SK-N-SH treated with all-trans-retinoic acid at 6 μM for 48 hours (cell line): ENCODE data around the gene ABL2.

Experiments used
- ATAC-seq: fragments of 200-7000 bp; cut with Tn5 transposase; 3 replicates; pipeline ENCODE4 v1.9.1; 2020; ENCODE audit warnings: mild to moderate bottlenecking, moderate library complexity
- ARNTL ChIP-seq: fragments of 450-650 bp; formaldehyde crosslinking; IDR thresholded peaks from 2 replicates; pipeline ENCODE4 v1.5.0; 2020; ENCODE audit warnings: low read depth, mild to moderate bottlenecking, moderate library complexity, borderline replicate concordance
- BACH2 ChIP-seq: fragments of 250-450 bp; sonication (Bioruptor Pico); IDR thresholded peaks from 2 replicates; pipeline ENCODE4 v1.9.0; 2021; ENCODE audit warnings: mild to moderate bottlenecking, borderline replicate concordance
- CREB5 ChIP-seq: fragments of 250-450 bp; sonication (Bioruptor Pico); IDR thresholded peaks from 2 replicates; pipeline ENCODE4 v1.5.1; 2020; ENCODE audit warnings: low read depth, mild to moderate bottlenecking, moderate library complexity
- CSDC2 ChIP-seq: fragments of 250-450 bp; sonication (Bioruptor Pico); IDR thresholded peaks from 2 replicates; pipeline ENCODE4 v1.5.0; 2020; ENCODE audit warnings: mild to moderate bottlenecking, moderate library complexity
- ESRRG ChIP-seq: fragments of 250-450 bp; sonication (Bioruptor Pico); IDR thresholded peaks from 2 replicates; pipeline ENCODE4 v1.6.1; 2021; ENCODE audit warnings: mild to moderate bottlenecking
- ISL1 ChIP-seq: fragments of 250-450 bp; sonication (Bioruptor Pico); IDR thresholded peaks from 2 replicates; pipeline ENCODE4 v2.1.2; 2022; ENCODE audit warnings: mild to moderate bottlenecking, moderate library complexity
- OSR1 ChIP-seq: fragments of 250-450 bp; sonication (Bioruptor Pico); IDR thresholded peaks from 2 replicates; pipeline ENCODE4 v1.8.0; 2022; ENCODE audit warnings: moderate library complexity, mild to moderate bottlenecking, inconsistent platforms
- PATZ1 ChIP-seq: fragments of 250-450 bp; sonication (Bioruptor Pico); IDR thresholded peaks from 2 replicates; pipeline ENCODE4 v1.8.0; 2020; ENCODE audit warnings: mild to moderate bottlenecking, moderate library complexity, borderline replicate concordance
- POU6F1 ChIP-seq: fragments of 250-450 bp; sonication (Bioruptor Pico); IDR thresholded peaks from 2 replicates; pipeline ENCODE4 v1.8.0; 2021; ENCODE audit warnings: low read depth, mild to moderate bottlenecking, moderate library complexity, borderline replicate concordance
- PPARA ChIP-seq: fragments of 250-450 bp; sonication (Bioruptor Pico); IDR thresholded peaks from 2 replicates; pipeline ENCODE4 v1.5.0; 2020; ENCODE audit warnings: mild to moderate bottlenecking, borderline replicate concordance
- RARB ChIP-seq: fragments of 250-450 bp; sonication (Bioruptor Pico); IDR thresholded peaks from 2 replicates; pipeline ENCODE4 v1.8.0; 2021; ENCODE audit warnings: mild to moderate bottlenecking, moderate library complexity
- SNAI2 ChIP-seq: fragments of 250-450 bp; sonication (Bioruptor Pico); IDR thresholded peaks from 2 replicates; pipeline ENCODE4 v1.5.0; 2020; ENCODE audit warnings: mild to moderate bottlenecking, moderate library complexity
- TCF4 ChIP-seq: fragments of 250-450 bp; sonication (Bioruptor Pico); IDR thresholded peaks from 2 replicates; pipeline ENCODE4 v1.8.0; 2021; ENCODE audit warnings: mild to moderate bottlenecking, moderate library complexity, borderline replicate concordance
- TOX ChIP-seq: fragments of 250-450 bp; sonication (Bioruptor Pico); IDR thresholded peaks from 2 replicates; pipeline ENCODE4 v1.8.0; 2021; ENCODE audit warnings: mild to moderate bottlenecking, moderate library complexity, borderline replicate concordance
- TSHZ2 ChIP-seq: fragments of 250-450 bp; sonication (Bioruptor Pico); IDR thresholded peaks from 2 replicates; pipeline ENCODE4 v1.5.0; 2020; ENCODE audit warnings: mild to moderate bottlenecking, moderate library complexity
- ZC3H10 ChIP-seq: fragments of 250-450 bp; sonication (Bioruptor Pico); IDR thresholded peaks from 2 replicates; pipeline ENCODE4 v1.5.1; 2021; ENCODE audit warnings: mild to moderate bottlenecking, moderate library complexity
- ZFP3 ChIP-seq: fragments of 250-450 bp; sonication (Bioruptor Pico); IDR thresholded peaks from 2 replicates; pipeline ENCODE4 v1.5.0; 2020; ENCODE audit warnings: mild to moderate bottlenecking, moderate library complexity
- ZFP30 ChIP-seq: fragments of 450-650 bp; formaldehyde crosslinking; IDR thresholded peaks from 2 replicates; pipeline ENCODE4 v1.5.0; 2022; ENCODE audit warnings: mild to moderate bottlenecking, moderate library complexity
- ZNF565 ChIP-seq: fragments of 450-650 bp; formaldehyde crosslinking; conservative IDR thresholded peaks from 2 replicates; pipeline ENCODE4 v1.5.0; 2020; ENCODE audit warnings: low read depth, mild to moderate bottlenecking, moderate library complexity
- ZNF70 ChIP-seq: fragments of 450-650 bp; formaldehyde crosslinking; IDR thresholded peaks from 2 replicates; pipeline ENCODE4 v1.5.0; 2020; ENCODE audit warnings: mild to moderate bottlenecking, moderate library complexity
- ZNF8 ChIP-seq: fragments of 450-650 bp; formaldehyde crosslinking; IDR thresholded peaks from 2 replicates; pipeline ENCODE4 v1.5.0; 2020; ENCODE audit warnings: mild to moderate bottlenecking, moderate library complexity

The ABL2 gene

GRCh38 chr1:179194068-179194537 is 35.4 kb downstream of the ABL2 start:
- TF ChIP-seq ZFP3: no peak
- TF ChIP-seq PATZ1: no peak
- no peak for TF ChIP-seq CREB5 (CRISPR knock-in tag)
- no peak for TF ChIP-seq POU6F1
- TF ChIP-seq ZNF565 (CRISPR knock-in tag): no peak
- no peak for TF ChIP-seq ZNF8 (CRISPR knock-in tag)
- no peak for TF ChIP-seq ZC3H10 (CRISPR knock-in tag)
- no peak for TF ChIP-seq TOX (CRISPR knock-in tag)
- TF ChIP-seq SNAI2 (CRISPR knock-in tag): no peak
- TF ChIP-seq RARB (CRISPR knock-in tag): no peak
- no peak for TF ChIP-seq TSHZ2 (CRISPR knock-in tag)
- TF ChIP-seq ZNF70 (CRISPR knock-in tag): no peak
- TF ChIP-seq ZFP30 (CRISPR knock-in tag): no peak
- TF ChIP-seq BACH2 (CRISPR knock-in tag): no peak
- TF ChIP-seq PPARA (CRISPR knock-in tag): no peak
- TF ChIP-seq OSR1: no peak
- no peak for TF ChIP-seq CSDC2 (CRISPR knock-in tag)
- ATAC-seq: no peak

- TF ChIP-seq TCF4 (no peak), ARNTL (CRISPR knock-in tag) (no peak), ESRRG (CRISPR knock-in tag) (no peak), CREB5 (CRISPR knock-in tag) (no peak), ZFP3 (no peak), ZNF70 (CRISPR knock-in tag) (no peak), ISL1 (CRISPR knock-in tag) (no peak)
- TF ChIP-seq, all 23 proteins: peak for 0
- ATAC-seq: no peak
These were observed 38.6 kb downstream of the ABL2 start for GRCh38 chr1:179190861-179191260.

- TF ChIP-seq TSHZ2 (CRISPR knock-in tag) (no peak), TOX (CRISPR knock-in tag) (no peak), PATZ1 (no peak), ESRRG (CRISPR knock-in tag) (no peak), RARB (CRISPR knock-in tag) (no peak)
- ATAC-seq: no peak
These were observed 41.6 kb downstream of the ABL2 start for GRCh38 chr1:179187735-179188471.
